Muscle layer of duodenum (tissue), 2 donors: ENCODE results near the gene MRPL21.
A peak's percentile ranks its signal among the peaks of the same experiment; 100 is the strongest.

Experiments
- H3K27ac ChIP-seq: one replicate; pipeline ENCODE4 v1.7.0; 2013; ENCODE audit warnings: mild to moderate bottlenecking, low read length
- H3K27me3 ChIP-seq: one replicate; pipeline ENCODE4 v1.7.0; 2013; ENCODE audit warnings: low read depth, mild to moderate bottlenecking, control low read depth, low read length
- H3K36me3 ChIP-seq, 2 donors: one replicate each; pipeline ENCODE4 v1.7.0; 2013; ENCODE audit warnings: low read length in 2 of 2, control low read depth in 1 of 2, mild to moderate bottlenecking in 1 of 2; ENCODE audit not compliant: insufficient read depth in 2 of 2, control insufficient read depth in 1 of 2
- H3K4me1 ChIP-seq, 2 donors: one replicate each; pipeline ENCODE4 v1.7.0; 2013; ENCODE audit warnings: low read length in 2 of 2, mild to moderate bottlenecking in 2 of 2, control low read depth in 1 of 2, moderate library complexity in 1 of 2; ENCODE audit not compliant: insufficient read depth in 2 of 2, control insufficient read depth in 1 of 2
- H3K4me3 ChIP-seq, 2 donors: one replicate each; pipeline ENCODE4 v1.7.0; 2013; ENCODE audit warnings: low read length in 2 of 2, low read depth in 1 of 2, mild to moderate bottlenecking in 1 of 2
- H3K9me3 ChIP-seq, 2 donors: one replicate each; pipeline ENCODE4 v1.7.0; 2013; ENCODE audit warnings: low read length in 2 of 2, control low read depth in 1 of 2, mild to moderate bottlenecking in 1 of 2; ENCODE audit not compliant: control insufficient read depth in 1 of 2
- donor health status: healthy.

Gene MRPL21

DNA sequence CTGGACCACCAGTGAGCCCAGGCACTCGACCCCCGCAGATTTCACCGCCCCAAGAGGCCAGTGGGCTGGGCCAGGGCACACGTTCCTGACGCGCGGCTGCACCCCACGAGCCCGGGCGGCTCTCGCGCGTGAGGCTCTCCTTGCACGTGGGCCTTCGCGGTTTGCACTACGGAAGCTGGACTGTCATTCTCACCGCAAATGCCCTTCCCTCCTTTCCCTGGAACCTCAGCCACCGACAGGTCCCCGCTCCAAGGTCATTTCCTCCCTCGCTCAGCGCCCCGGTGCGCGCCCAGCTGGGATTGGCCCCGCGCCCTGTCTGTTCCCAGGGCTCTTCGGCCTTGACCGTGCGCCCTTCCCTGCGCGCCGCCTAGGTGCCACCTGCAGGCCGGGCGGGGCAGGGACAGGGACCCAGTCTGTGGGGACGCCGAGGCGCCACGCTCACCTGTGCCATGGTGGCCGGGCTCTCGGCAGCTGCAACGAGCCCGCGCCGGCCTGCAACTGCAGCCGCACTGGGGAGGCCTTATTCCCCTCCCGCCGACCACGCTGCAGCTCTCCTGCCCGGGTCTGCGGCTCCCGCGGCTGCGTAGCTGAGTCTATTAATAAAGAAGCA is 59.8 kb downstream of the MRPL21 start:
- H3K9me3 ChIP-seq = no peaks in the 10 kb centered on the region
- H3K27me3 ChIP-seq = no peaks in the 10 kb centered on the region
- no peak overlapping the region for H3K27ac ChIP-seq
- H3K4me3 ChIP-seq = peak overlapping the region; percentile 68 to 69
- H3K36me3 ChIP-seq = peaks cover 0 to 5% of the 10 kb centered on the region in 2 donors
- H3K4me1 ChIP-seq = peaks cover 13 to 25% of the 10 kb centered on the region in 2 donors

DNA sequence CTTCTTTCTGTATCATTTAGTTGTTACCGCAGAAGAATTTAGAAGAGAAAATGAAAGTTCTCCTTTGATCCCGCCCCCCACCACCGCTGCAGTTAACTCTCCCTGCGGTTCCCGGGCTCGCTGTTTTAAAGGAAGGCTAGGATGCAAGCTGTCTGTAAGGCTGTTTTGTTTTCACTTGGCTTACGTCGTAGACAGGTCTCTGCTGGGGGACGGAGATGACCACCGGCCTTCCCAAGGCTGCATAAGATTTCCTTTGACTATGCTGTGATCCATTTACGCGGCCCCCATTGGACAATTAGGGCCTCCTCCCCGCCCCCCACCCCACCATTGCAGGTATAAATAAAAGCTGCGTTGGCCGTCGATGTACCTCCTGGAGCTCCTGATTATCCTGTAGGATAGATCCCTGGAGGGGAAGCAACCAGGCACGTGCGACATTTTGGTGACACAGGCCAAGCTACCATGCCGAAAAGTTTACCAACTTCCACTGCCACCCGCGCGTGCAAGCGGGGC is 60.5 kb downstream of the MRPL21 start:
- Histone ChIP-seq H3K4me3 (peak overlapping the region; percentile 68 to 69), H3K27ac (peak overlapping the region; percentile 58), H3K36me3 (peaks cover 0 to 5% of the 10 kb centered on the region in 2 donors), H3K4me1 (peaks cover 15 to 29% of the 10 kb centered on the region in 2 donors), H3K27me3 (no peaks in the 10 kb centered on the region), H3K9me3 (no peaks in the 10 kb centered on the region)

DNA sequence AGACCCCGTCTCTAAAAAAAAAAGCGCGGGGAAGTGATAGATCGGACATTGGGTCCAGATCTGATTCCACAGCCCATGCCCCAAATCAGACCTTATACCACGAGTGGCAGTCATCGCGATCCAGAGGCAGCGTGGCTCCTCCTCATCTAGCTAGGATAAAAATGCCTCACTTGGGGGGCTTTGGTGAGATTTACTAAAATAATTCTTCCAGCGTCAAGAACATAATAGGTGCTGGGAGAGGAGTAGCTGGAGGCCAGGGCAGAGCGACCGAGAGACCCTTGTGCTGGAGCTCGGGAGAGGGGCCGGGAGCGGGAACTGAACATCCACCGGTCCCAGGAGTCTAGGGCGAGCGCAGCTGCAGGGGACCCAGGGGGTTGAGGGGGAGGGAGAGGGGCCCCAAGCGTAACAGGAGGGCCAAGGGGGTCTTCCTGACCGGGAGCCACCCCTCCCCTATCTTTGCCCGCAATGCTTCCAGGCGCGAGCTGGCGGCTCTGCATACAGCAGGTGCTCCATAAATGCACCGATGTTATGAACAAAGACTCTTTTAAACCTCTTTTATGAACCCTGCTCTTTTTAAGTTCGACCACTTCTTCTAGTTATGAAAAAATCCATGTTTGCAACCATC is 61.1 kb downstream of the MRPL21 start:
- peak overlapping the region; percentile 68 to 69 for H3K4me3 ChIP-seq
- peak overlapping the region; percentile 58 for H3K27ac ChIP-seq
- no peaks in the 10 kb centered on the region for H3K27me3 ChIP-seq
- H3K4me1 ChIP-seq = peaks cover 20 to 35% of the 10 kb centered on the region in 2 donors
- H3K9me3 ChIP-seq = no peaks in the 10 kb centered on the region
- H3K36me3 ChIP-seq = peaks cover 0 to 5% of the 10 kb centered on the region in 2 donors

DNA sequence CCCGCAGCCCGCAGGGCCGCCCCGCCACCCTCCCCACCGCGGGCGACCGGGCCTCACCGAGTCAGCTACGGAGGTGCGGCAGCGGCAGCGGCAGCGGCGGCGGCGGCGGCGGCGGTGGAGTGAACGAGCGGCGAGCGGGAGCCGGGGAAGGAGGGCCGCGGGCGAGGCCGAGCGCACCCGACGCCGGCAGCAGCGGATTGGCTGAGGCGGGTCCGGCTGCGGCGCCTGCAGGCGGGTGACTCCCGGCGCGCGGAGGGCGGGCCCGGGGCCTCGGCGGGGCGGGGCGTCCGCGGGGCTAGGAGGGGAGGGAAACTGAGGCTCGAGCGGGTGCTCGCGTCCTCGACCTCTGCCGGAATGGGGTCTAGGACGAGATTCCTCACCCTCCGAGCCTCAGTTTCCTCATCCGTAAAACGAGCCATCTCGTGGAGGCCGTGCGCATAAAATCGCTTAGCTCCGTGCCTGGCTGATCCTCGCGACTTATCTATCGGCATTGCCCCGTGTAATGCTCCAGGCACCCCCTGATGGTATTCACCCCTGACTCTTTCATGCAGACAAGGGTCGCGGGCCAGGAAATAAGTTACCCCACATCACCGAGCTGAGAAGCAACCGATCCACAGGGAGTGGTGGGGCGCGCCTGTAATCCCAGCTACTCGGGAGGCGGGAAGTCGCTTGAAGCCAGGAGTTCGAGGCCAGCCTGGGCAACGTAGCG is 61.8 kb downstream of the MRPL21 start, which contains the start of gene CPT1A:
CPT1A (minus strand) TSS at position 199 of the 709 bp plus-strand sequence. CDS start 26,442 bp downstream, outside the sequence.
- peak within 1 kb of the TSS; percentile 68 to 92 for H3K4me3 ChIP-seq
- H3K36me3 ChIP-seq = peaks cover 0 to 5% of the 10 kb centered on the region in 2 donors
- no peaks in the 10 kb centered on the region for H3K9me3 ChIP-seq
- H3K27ac ChIP-seq = peak within 1 kb of the TSS; percentile 79
- H3K27me3 ChIP-seq = no peaks in the 10 kb centered on the region
- peaks cover 25 to 41% of the 10 kb centered on the region in 2 donors for H3K4me1 ChIP-seq
